Measurements from ENCODE around the gene KCTD16.

The KCTD16 gene

GRCh38 chr5:144462577-144462976, 291.9 kb downstream of the KCTD16 start:
- DNase-seq, result no peak
- Histone ChIP-seq H3K27me3 (ENCODE audit: insufficient read depth, low read depth, severe bottlenecking) (no peaks in the 10 kb centered on the region), H3K36me3 (no peaks in the 10 kb centered on the region), H3K4me3 (ENCODE audit: low read depth, low read length) (no peak overlapping the region), H3K27ac (no peak overlapping the region), H3K9me3 (ENCODE audit: severe bottlenecking) (no peaks in the 10 kb centered on the region)
- TF ChIP-seq CTCF (IDR thresholded peaks at IDR 0.05; ENCODE audit: low read depth, low read length), result no peak

- Histone ChIP-seq H3K9me3 (ENCODE audit: severe bottlenecking) (no peaks in the 10 kb centered on the region), H3K4me3 (ENCODE audit: low read depth, low read length) (no peak overlapping the region), H3K36me3 (no peaks in the 10 kb centered on the region), H3K27me3 (ENCODE audit: insufficient read depth, low read depth, severe bottlenecking) (no peaks in the 10 kb centered on the region), H3K27ac (no peak overlapping the region)
- DNase-seq, result no peak
- TF ChIP-seq CTCF (IDR thresholded peaks at IDR 0.05; ENCODE audit: low read depth, low read length), result no peak
Observed at GRCh38 chr5:144463481-144464223, 293.0 kb downstream of the KCTD16 start.

- no peak for DNase-seq
- Histone ChIP-seq H3K27ac (no peak overlapping the region), H3K27me3 (ENCODE audit: insufficient read depth, low read depth, severe bottlenecking) (no peaks in the 10 kb centered on the region), H3K4me3 (ENCODE audit: low read depth, low read length) (no peak overlapping the region), H3K36me3 (no peaks in the 10 kb centered on the region), H3K9me3 (ENCODE audit: severe bottlenecking) (no peaks in the 10 kb centered on the region)
- TF ChIP-seq CTCF (IDR thresholded peaks at IDR 0.05; ENCODE audit: low read depth, low read length), result no peak
Observed at GRCh38 chr5:144464306-144464705, 293.6 kb downstream of the KCTD16 start.

DNA sequence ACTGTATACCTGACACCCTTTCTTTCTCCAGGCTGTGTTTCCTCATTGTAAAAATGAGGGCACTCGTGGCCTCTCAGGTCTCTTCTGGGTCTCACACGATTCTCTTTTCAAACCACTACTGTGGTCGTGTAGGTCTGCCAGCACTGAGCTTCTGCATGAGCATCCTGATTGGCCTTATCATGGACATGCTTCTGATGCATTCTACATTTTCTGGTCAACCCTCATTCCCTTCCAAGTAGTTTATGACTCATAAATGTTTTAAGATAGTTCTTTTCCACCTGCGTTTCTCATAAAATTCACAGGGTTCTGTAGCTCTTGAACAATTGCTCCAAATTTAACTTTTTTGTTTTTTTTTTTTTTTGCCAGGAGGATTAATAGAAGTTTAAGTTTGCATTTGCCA, 294.8 kb downstream of the KCTD16 start:
- Histone ChIP-seq H3K27me3 (ENCODE audit: insufficient read depth, low read depth, severe bottlenecking) (no peaks in the 10 kb centered on the region), H3K4me3 (ENCODE audit: low read depth, low read length) (no peak overlapping the region)
- TF ChIP-seq CTCF (IDR thresholded peaks at IDR 0.05; ENCODE audit: low read depth, low read length), result no peak

GRCh38 chr5:144467792-144468191, 297.1 kb downstream of the KCTD16 start:
- Histone ChIP-seq H3K9me3 (ENCODE audit: severe bottlenecking) (no peaks in the 10 kb centered on the region), H3K27me3 (ENCODE audit: insufficient read depth, low read depth, severe bottlenecking) (no peaks in the 10 kb centered on the region), H3K27ac (peak overlapping the region; percentile 57), H3K4me3 (ENCODE audit: low read depth, low read length) (no peak overlapping the region), H3K36me3 (no peaks in the 10 kb centered on the region)
- peak; percentile 70 for DNase-seq
- peak; percentile 76 for TF ChIP-seq CTCF (IDR thresholded peaks at IDR 0.05; ENCODE audit: low read depth, low read length)

More for the DNA sequence above, 294.8 kb downstream of the KCTD16 start:
- H3K9me3 ChIP-seq (ENCODE audit: severe bottlenecking), result no peaks in the 10 kb centered on the region
- no peaks in the 10 kb centered on the region for H3K36me3 ChIP-seq
- H3K27ac ChIP-seq, result no peak overlapping the region
- no peak for DNase-seq

GRCh38 chr5:144468571-144468970, 297.9 kb downstream of the KCTD16 start:
- no peak for DNase-seq
- Histone ChIP-seq H3K4me3 (ENCODE audit: low read depth, low read length) (no peak overlapping the region), H3K27me3 (ENCODE audit: insufficient read depth, low read depth, severe bottlenecking) (no peaks in the 10 kb centered on the region), H3K9me3 (ENCODE audit: severe bottlenecking) (no peaks in the 10 kb centered on the region), H3K27ac (peak overlapping the region; percentile 57), H3K36me3 (no peaks in the 10 kb centered on the region)
- TF ChIP-seq CTCF (IDR thresholded peaks at IDR 0.05; ENCODE audit: low read depth, low read length), result no peak
